PC-3 (cell line): ENCODE data around the gene PLOD3. TPM values are rescaled to one million over a fixed set of nuclear protein-coding genes. Genes with fewer than 3 reads are reported as not detected.

ENCODE experiments used
- ATAC-seq: fragments of 200-7000 bp; cut with Tn5 transposase; 2 replicates; pipeline ENCODE4 v1.9.1; 2020; ENCODE audit warnings: mild to moderate bottlenecking, moderate library complexity
- BruUV-seq: library from RNA; stranded (reverse); fragments of 400-500 nt; replicated peaks from 2 replicates; lab custom pipeline; 2021; lab: Mats Ljungman, UMichigan
- CTCF ChIA-PET: fragments of 300-600 bp; sonication (Branson Sonifier 250); formaldehyde crosslinking; loops from one replicate; lab custom pipeline; 2022; ENCODE audit warnings: antibody characterized with exemption; lab: Charles Lee
- POLR2A ChIA-PET: fragments of 300-600 bp; sonication (Branson Sonifier 250); formaldehyde crosslinking; loops from one replicate; lab custom pipeline; 2022; ENCODE audit warnings: antibody characterized with exemption; ENCODE audit not compliant: unreplicated experiment; lab: Charles Lee
- DNase-seq: peaks from one replicate; pipeline ENCODE4 v3.0.0-alpha.2; 2015
- H2AFZ ChIP-seq: fragments of 300-600 bp; sonication (generic); 2 replicates; pipeline ENCODE4 v1.6.0; 2016; ENCODE audit warnings: antibody characterized with exemption, low read length
- H3F3A ChIP-seq: fragments of 300-600 bp; sonication (generic); one replicate; pipeline ENCODE4 v1.6.0; 2017; ENCODE audit warnings: antibody characterized with exemption, low read length, control low read depth, mild to moderate bottlenecking; ENCODE audit not compliant: unreplicated experiment
- H3K27ac ChIP-seq: fragments of 300-600 bp; sonication (generic); 2 replicates; pipeline ENCODE4 v1.5.1; 2016; ENCODE audit warnings: mild to moderate bottlenecking, low read length
- H3K27me3 ChIP-seq: fragments of 300-600 bp; sonication (generic); 2 replicates; pipeline ENCODE4 v1.6.1; 2016; ENCODE audit warnings: low read length, mixed read lengths
- H3K36me3 ChIP-seq: fragments of 300-600 bp; sonication (generic); 2 replicates; pipeline ENCODE4 v1.6.1; 2016; ENCODE audit warnings: low read depth, mixed run types, low read length, mixed read lengths
- H3K4me1 ChIP-seq: fragments of 300-600 bp; sonication (generic); 2 replicates; pipeline ENCODE4 v1.5.1; 2016; ENCODE audit warnings: low read length; ENCODE audit not compliant: insufficient read depth
- H3K4me2 ChIP-seq: fragments of 300-600 bp; sonication (generic); 2 replicates; pipeline ENCODE4 v1.6.0; 2016; ENCODE audit warnings: low read length
- H3K4me3 ChIP-seq: fragments of 300-600 bp; sonication (generic); 2 replicates; pipeline ENCODE4 v1.5.1; 2016; ENCODE audit warnings: mild to moderate bottlenecking, low read length, mixed read lengths
- H3K79me2 ChIP-seq: fragments of 300-600 bp; sonication (generic); 2 replicates; pipeline ENCODE4 v1.6.1; 2017; ENCODE audit warnings: low read length, mixed read lengths
- H3K9ac ChIP-seq: fragments of 300-600 bp; sonication (generic); 2 replicates; pipeline ENCODE4 v1.6.0; 2016; ENCODE audit warnings: mild to moderate bottlenecking, low read length
- H3K9me2 ChIP-seq: fragments of 300-600 bp; sonication (generic); replicated peaks from 2 replicates; pipeline ENCODE4 v1.6.1; 2016; ENCODE audit warnings: mixed run types, low read length, mixed read lengths
- H3K9me3 ChIP-seq: fragments of 300-600 bp; sonication (generic); 2 replicates; pipeline ENCODE4 v1.6.1; 2016; ENCODE audit warnings: low read length, mixed read lengths
- H4K20me1 ChIP-seq: fragments of 300-600 bp; sonication (generic); 2 replicates; pipeline ENCODE4 v1.6.1; 2016; ENCODE audit warnings: low read length, mixed read lengths
- EZH2 ChIP-seq: fragments of 300-600 bp; sonication (generic); IDR thresholded peaks from one replicate; pipeline ENCODE4 v1.6.1; 2017; ENCODE audit warnings: antibody characterized with exemption, mild to moderate bottlenecking, low read length; ENCODE audit not compliant: unreplicated experiment
- EZH2phosphoT487 ChIP-seq: fragments of 300-600 bp; sonication (generic); IDR thresholded peaks from 2 replicates; pipeline ENCODE4 v1.6.1; 2018; ENCODE audit warnings: mild to moderate bottlenecking, antibody characterized with exemption, low read length, borderline replicate concordance
- intact Hi-C: fragments of 100-400 bp; cut with micrococcal nuclease; formaldehyde crosslinking; loops from 2 replicates; pipeline ENCODE4 v1.9.0; 2023
- total RNA-seq: library from RNA; depleted of rRNA; stranded (reverse); fragments of >200 nt; gene quantifications from 2 replicates; pipeline ENCODE4 v1.2.3, GENCODE V29; 2014
- TF ChIP-seq, protein P1 (sequence below): fragments of 300-600 bp; sonication (generic); conservative IDR thresholded peaks from 2 replicates; pipeline ENCODE4 v1.5.1; 2017; ENCODE audit warnings: antibody characterized with exemption, low read depth, mild to moderate bottlenecking, low read length

Gene PLOD3
- total RNA-seq, 1 experiment from 2014 or later, result 66.6 TPM

DNA sequence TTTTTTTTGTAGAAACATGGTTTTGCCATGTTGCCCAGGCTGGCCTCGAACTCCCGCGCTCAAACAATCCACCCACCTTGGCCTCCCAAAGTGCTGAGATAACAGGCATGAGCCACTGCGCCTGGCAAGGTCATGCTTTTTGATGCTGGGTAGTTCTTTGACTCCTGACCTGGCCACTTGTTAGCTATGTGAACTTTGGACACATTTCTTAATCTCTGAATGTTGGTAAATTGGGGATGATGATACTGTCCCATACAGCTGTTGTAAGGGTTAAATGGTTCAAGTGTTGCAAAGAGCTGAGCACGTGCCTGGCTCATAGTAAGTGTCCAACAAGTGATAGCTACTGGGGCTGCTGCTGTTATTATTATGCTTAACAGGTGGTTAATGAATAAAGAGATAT lies 2.9 kb upstream of the PLOD3 start:
- H2AFZ ChIP-seq, result no peak overlapping the region
- CTCF ChIA-PET, result no interaction called here
- no peak overlapping the region for H3K4me2 ChIP-seq
- BruUV-seq, result no TSS peak
- H3F3A ChIP-seq, result no peaks in the 10 kb centered on the region
- H3K27ac ChIP-seq, result no peak overlapping the region
- no peaks in the 10 kb centered on the region for H3K9me2 ChIP-seq
- DNase-seq (no peak), ATAC-seq (no peak)
- H4K20me1 ChIP-seq, result no peaks in the 10 kb centered on the region
- no peak for TF ChIP-seq EZH2phosphoT487
- no peak for TF ChIP-seq EZH2
- TF ChIP-seq, protein P1, sequence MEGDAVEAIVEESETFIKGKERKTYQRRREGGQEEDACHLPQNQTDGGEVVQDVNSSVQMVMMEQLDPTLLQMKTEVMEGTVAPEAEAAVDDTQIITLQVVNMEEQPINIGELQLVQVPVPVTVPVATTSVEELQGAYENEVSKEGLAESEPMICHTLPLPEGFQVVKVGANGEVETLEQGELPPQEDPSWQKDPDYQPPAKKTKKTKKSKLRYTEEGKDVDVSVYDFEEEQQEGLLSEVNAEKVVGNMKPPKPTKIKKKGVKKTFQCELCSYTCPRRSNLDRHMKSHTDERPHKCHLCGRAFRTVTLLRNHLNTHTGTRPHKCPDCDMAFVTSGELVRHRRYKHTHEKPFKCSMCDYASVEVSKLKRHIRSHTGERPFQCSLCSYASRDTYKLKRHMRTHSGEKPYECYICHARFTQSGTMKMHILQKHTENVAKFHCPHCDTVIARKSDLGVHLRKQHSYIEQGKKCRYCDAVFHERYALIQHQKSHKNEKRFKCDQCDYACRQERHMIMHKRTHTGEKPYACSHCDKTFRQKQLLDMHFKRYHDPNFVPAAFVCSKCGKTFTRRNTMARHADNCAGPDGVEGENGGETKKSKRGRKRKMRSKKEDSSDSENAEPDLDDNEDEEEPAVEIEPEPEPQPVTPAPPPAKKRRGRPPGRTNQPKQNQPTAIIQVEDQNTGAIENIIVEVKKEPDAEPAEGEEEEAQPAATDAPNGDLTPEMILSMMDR, result no peak
- H3K4me1 ChIP-seq, result peaks cover 11% of the 10 kb centered on the region
- H3K27me3 ChIP-seq, result no peaks in the 10 kb centered on the region
- H3K9ac ChIP-seq, result no peak overlapping the region
- POLR2A ChIA-PET, result no interaction called here
- H3K9me3 ChIP-seq, result no peaks in the 10 kb centered on the region
- H3K79me2 ChIP-seq, result peaks cover 56% of the 10 kb centered on the region
- intact Hi-C loops, result no loop called here
- no peak overlapping the region for H3K4me3 ChIP-seq
- peaks cover 5% of the 10 kb centered on the region for H3K36me3 ChIP-seq

GRCh38 chr7:101218236-101219125 lies 1.1 kb upstream of the PLOD3 start:
- ATAC-seq, result peak; percentile 4
- no peak overlapping the region for H3K27ac ChIP-seq
- BruUV-seq, result TSS peak; percentile 73

More at GRCh38 chr7:101218236-101219125, 1.1 kb upstream of the PLOD3 start:
- peak overlapping the region; percentile 80 for H3K9ac ChIP-seq
- peaks cover 11% of the 10 kb centered on the region for H3K4me1 ChIP-seq
- no peaks in the 10 kb centered on the region for H3F3A ChIP-seq
- no peak for DNase-seq
- H3K79me2 ChIP-seq, result peaks cover 56% of the 10 kb centered on the region
- peak overlapping the region; percentile 81 for H2AFZ ChIP-seq
- H3K9me2 ChIP-seq, result no peaks in the 10 kb centered on the region
- ChIA-PET CTCF (interaction anchor here (0.6 to 2.0 kb wide), 5 partner anchors 16 to 74 kb away, joined by 3 to 11 read pairs (median 5); no protein-coding TSS in a partner anchor), POLR2A (interaction anchor here (0.5 to 1.4 kb wide), 5 partner anchors 26 to 1089 kb away, joined by 3 to 7 read pairs (median 3); partner anchors contain the start of gene FIS1)
- TF ChIP-seq EZH2phosphoT487, result no peak
- TF ChIP-seq EZH2, result no peak
- TF ChIP-seq, protein P1, result no peak
- intact Hi-C loops, result loop anchor here (1.0 kb wide), 1 partner anchor 26 kb away; no protein-coding TSS in a partner anchor
- H4K20me1 ChIP-seq, result no peaks in the 10 kb centered on the region
- peak overlapping the region; percentile 80 for H3K4me3 ChIP-seq
- no peaks in the 10 kb centered on the region for H3K27me3 ChIP-seq
- H3K4me2 ChIP-seq, result peak overlapping the region; percentile 98
- H3K36me3 ChIP-seq, result no peaks in the 10 kb centered on the region; the same call in none of the 2 replicates
- H3K9me3 ChIP-seq, result no peaks in the 10 kb centered on the region
